RWPE1 (cell line): ENCODE data around the gene TYW1B.
"Not testable (repeated sequence)": the region's sequence is repeated elsewhere in the genome, so short reads cannot be mapped to it uniquely, and the experiment has no call there.

Experiments used
- CTCF ChIA-PET: fragments of 350-600 bp; sonication (Branson Sonifier 250); formaldehyde crosslinking; extraction: SDS; loops from one replicate; lab custom pipeline; 2021; lab: Yijun Ruan, JAX
- POLR2A ChIA-PET: fragments of 400-600 bp; formaldehyde crosslinking; extraction: SDS; loops from one replicate; lab custom pipeline; 2020; ENCODE audit warnings: antibody characterized with exemption; ENCODE audit not compliant: low non-redundant PET; lab: Yijun Ruan, JAX
- DNase-seq: peaks from one replicate; pipeline ENCODE4 v3.0.0; 2012; ENCODE audit warnings: low spot score
- H3K27ac ChIP-seq: fragments of 450-650 bp; 2 replicates; pipeline ENCODE4 v1.5.1; 2017
- CTCF ChIP-seq: fragments of 450-650 bp; conservative IDR thresholded peaks from 2 replicates; pipeline ENCODE4 v1.5.1; 2017; ENCODE audit warnings: low read depth, mild to moderate bottlenecking

Gene TYW1B

GRCh38 chr7:72635273-72635908 is 192.6 kb downstream of the TYW1B start:
- POLR2A ChIA-PET: not testable (repeated sequence)

GRCh38 chr7:72632765-72633292 is 195.2 kb downstream of the TYW1B start:
- DNase-seq, POLR2A ChIA-PET: not testable (repeated sequence)

More at GRCh38 chr7:72635273-72635908, 192.6 kb downstream of the TYW1B start:
- DNase-seq, CTCF ChIA-PET, H3K27ac ChIP-seq: not testable (repeated sequence)
- TF ChIP-seq CTCF: peak; percentile 26

GRCh38 chr7:72628375-72628774 is 199.6 kb downstream of the TYW1B start:
- POLR2A ChIA-PET, CTCF ChIA-PET, H3K27ac ChIP-seq: not testable (repeated sequence)
- peak; percentile 31 for DNase-seq

More at GRCh38 chr7:72632765-72633292, 195.2 kb downstream of the TYW1B start:
- CTCF ChIA-PET, H3K27ac ChIP-seq: not testable (repeated sequence)

GRCh38 chr7:72626428-72627011 is 201.5 kb downstream of the TYW1B start:
- POLR2A ChIA-PET, H3K27ac ChIP-seq, DNase-seq, CTCF ChIA-PET: not testable (repeated sequence)

- POLR2A ChIA-PET, CTCF ChIA-PET, H3K27ac ChIP-seq, DNase-seq: not testable (repeated sequence)
These were observed 202.1 kb downstream of the TYW1B start for GRCh38 chr7:72625721-72626423.

GRCh38 chr7:72622532-72622931 is 205.5 kb downstream of the TYW1B start:
- ChIA-PET CTCF (no interaction called here), POLR2A (no interaction called here)
- DNase-seq: no peak
- H3K27ac ChIP-seq: no peak overlapping the region
- TF ChIP-seq CTCF: no peak

GRCh38 chr7:72621761-72622187 is 206.2 kb downstream of the TYW1B start:
- CTCF ChIA-PET, POLR2A ChIA-PET, DNase-seq, H3K27ac ChIP-seq: not testable (repeated sequence)

GRCh38 chr7:72620923-72621322 is 207.1 kb downstream of the TYW1B start:
- CTCF ChIA-PET: interaction anchor here (0.6 kb wide), 1 partner anchor 33 kb away, joined by 4 read pairs; no protein-coding TSS in a partner anchor
- DNase-seq, POLR2A ChIA-PET, H3K27ac ChIP-seq: not testable (repeated sequence)

- CTCF ChIA-PET: interaction anchor here (0.7 kb wide), 1 partner anchor 821 kb away, joined by 5 read pairs; no protein-coding TSS in a partner anchor
- H3K27ac ChIP-seq, DNase-seq, POLR2A ChIA-PET: not testable (repeated sequence)
These were observed 209.4 kb downstream of the TYW1B start for GRCh38 chr7:72618435-72619180.

- CTCF ChIA-PET, POLR2A ChIA-PET, H3K27ac ChIP-seq, DNase-seq: not testable (repeated sequence)
These were observed 218.2 kb downstream of the TYW1B start for GRCh38 chr7:72609761-72610160.

- DNase-seq, H3K27ac ChIP-seq, POLR2A ChIA-PET, CTCF ChIA-PET: not testable (repeated sequence)
These were observed 220.0 kb downstream of the TYW1B start for GRCh38 chr7:72607988-72608387.

GRCh38 chr7:72605863-72606431 is 222.1 kb downstream of the TYW1B start:
- not testable (repeated sequence) for DNase-seq

GRCh38 chr7:72604771-72605611 is 223.0 kb downstream of the TYW1B start:
- H3K27ac ChIP-seq, POLR2A ChIA-PET, DNase-seq: not testable (repeated sequence)
- CTCF ChIA-PET: interaction anchor here (0.7 kb wide), 1 partner anchor 55 kb away, joined by 3 read pairs; no protein-coding TSS in a partner anchor

More at GRCh38 chr7:72605863-72606431, 222.1 kb downstream of the TYW1B start:
- CTCF ChIA-PET, H3K27ac ChIP-seq, POLR2A ChIA-PET: not testable (repeated sequence)
